Measurements from ENCODE around the gene CORT.
"Not testable (repeated sequence)": the region's sequence is repeated elsewhere in the genome, so short reads cannot be mapped to it uniquely, and the experiment has no call there.

Gene CORT

GRCh38 chr1:10444795-10445397 is 4.9 kb upstream of the CORT start:
- no peak for TF ChIP-seq JUND (IDR thresholded peaks at IDR 0.05; ENCODE audit: low read depth)
- DNase-seq (ENCODE audit: low read depth in 1 of 2, low spot score in 1 of 2) = no peak

GRCh38 chr1:10446790-10447422 is 2.9 kb upstream of the CORT start:
- TF ChIP-seq JUND (IDR thresholded peaks at IDR 0.05; ENCODE audit: low read depth) = no peak
- no peak for DNase-seq (ENCODE audit: low read depth in 1 of 2, low spot score in 1 of 2)
- in situ Hi-C loops (cut with HindIII; ENCODE audit: low pct_unique_long_range_greater_than_20kb, low sequenced_read_pairs) = no loop called here

More at GRCh38 chr1:10444795-10445397, 4.9 kb upstream of the CORT start:
- in situ Hi-C loops (cut with HindIII; ENCODE audit: low pct_unique_long_range_greater_than_20kb, low sequenced_read_pairs) = no loop called here

- in situ Hi-C loops (cut with HindIII; ENCODE audit: low pct_unique_long_range_greater_than_20kb, low sequenced_read_pairs) = no loop called here
- no peak for DNase-seq (ENCODE audit: low read depth in 1 of 2, low spot score in 1 of 2)
- no peak for TF ChIP-seq JUND (IDR thresholded peaks at IDR 0.05; ENCODE audit: low read depth)
Observed at GRCh38 chr1:10450156-10450814, 454 bp downstream of the CORT start.

GRCh38 chr1:10450836-10451235 is 1.0 kb downstream of the CORT start:
- in situ Hi-C loops (cut with HindIII; ENCODE audit: low pct_unique_long_range_greater_than_20kb, low sequenced_read_pairs) = no loop called here
- DNase-seq (ENCODE audit: low read depth in 1 of 2, low spot score in 1 of 2) = no peak

GRCh38 chr1:10451287-10451686 is 1.5 kb downstream of the CORT start:
- DNase-seq (ENCODE audit: low read depth in 1 of 2, low spot score in 1 of 2) = no peak

More at GRCh38 chr1:10450836-10451235, 1.0 kb downstream of the CORT start:
- TF ChIP-seq JUND (IDR thresholded peaks at IDR 0.05; ENCODE audit: low read depth) = no peak

GRCh38 chr1:10456048-10456447 is 6.2 kb downstream of the CORT start:
- TF ChIP-seq JUND (IDR thresholded peaks at IDR 0.05; ENCODE audit: low read depth) = no peak
- in situ Hi-C loops (cut with HindIII; ENCODE audit: low pct_unique_long_range_greater_than_20kb, low sequenced_read_pairs) = no loop called here
- no peak for DNase-seq (ENCODE audit: low read depth in 1 of 2, low spot score in 1 of 2)

More at GRCh38 chr1:10451287-10451686, 1.5 kb downstream of the CORT start:
- no peak for TF ChIP-seq JUND (IDR thresholded peaks at IDR 0.05; ENCODE audit: low read depth)
- in situ Hi-C loops (cut with HindIII; ENCODE audit: low pct_unique_long_range_greater_than_20kb, low sequenced_read_pairs) = no loop called here

- in situ Hi-C loops (cut with HindIII; ENCODE audit: low pct_unique_long_range_greater_than_20kb, low sequenced_read_pairs) = no loop called here
- TF ChIP-seq JUND (IDR thresholded peaks at IDR 0.05; ENCODE audit: low read depth) = no peak
- DNase-seq (ENCODE audit: low read depth in 1 of 2, low spot score in 1 of 2) = no peak
Observed at GRCh38 chr1:10456661-10457060, 6.8 kb downstream of the CORT start.

GRCh38 chr1:10457462-10457861 is 7.6 kb downstream of the CORT start:
- in situ Hi-C loops (cut with HindIII; ENCODE audit: low pct_unique_long_range_greater_than_20kb, low sequenced_read_pairs); DNase-seq (ENCODE audit: low read depth in 1 of 2, low spot score in 1 of 2): not testable (repeated sequence)

GRCh38 chr1:10457875-10458274 is 8.0 kb downstream of the CORT start:
- DNase-seq (ENCODE audit: low read depth in 1 of 2, low spot score in 1 of 2) = no peak
- in situ Hi-C loops (cut with HindIII; ENCODE audit: low pct_unique_long_range_greater_than_20kb, low sequenced_read_pairs) = no loop called here
- no peak for TF ChIP-seq JUND (IDR thresholded peaks at IDR 0.05; ENCODE audit: low read depth)

GRCh38 chr1:10459184-10459583 is 9.4 kb downstream of the CORT start:
- in situ Hi-C loops (cut with HindIII; ENCODE audit: low pct_unique_long_range_greater_than_20kb, low sequenced_read_pairs) = no loop called here
- peak in 1 of 2 experiments; percentile 15 for DNase-seq (ENCODE audit: low read depth in 1 of 2, low spot score in 1 of 2)
- no peak for TF ChIP-seq JUND (IDR thresholded peaks at IDR 0.05; ENCODE audit: low read depth)

- no peak for DNase-seq (ENCODE audit: low read depth in 1 of 2, low spot score in 1 of 2)
- in situ Hi-C loops (cut with HindIII; ENCODE audit: low pct_unique_long_range_greater_than_20kb, low sequenced_read_pairs) = no loop called here
- TF ChIP-seq JUND (IDR thresholded peaks at IDR 0.05; ENCODE audit: low read depth) = no peak
Observed at GRCh38 chr1:10467078-10467477, 17.2 kb downstream of the CORT start.

- in situ Hi-C loops (cut with HindIII; ENCODE audit: low pct_unique_long_range_greater_than_20kb, low sequenced_read_pairs) = no loop called here
- no peak for TF ChIP-seq JUND (IDR thresholded peaks at IDR 0.05; ENCODE audit: low read depth)
- DNase-seq (ENCODE audit: low read depth in 1 of 2, low spot score in 1 of 2) = no peak
Observed at GRCh38 chr1:10470043-10470442, 20.2 kb downstream of the CORT start.

All from T47D (cell line).